ENCODE data around the gene PPP1CA. TPM values are rescaled to one million over a fixed set of nuclear protein-coding genes. Genes with fewer than 3 reads are reported as not detected.

PPP1CA gene
- total RNA-seq, 1 donor, result 169 TPM

GRCh38 chr11:67423891-67424613 lies 22.4 kb upstream of the PPP1CA start:
- Histone ChIP-seq H3K27ac (ENCODE audit: low read depth, low read length) (no peak overlapping the region), H3K4me1 (ENCODE audit: insufficient read depth, low read length) (peaks cover 7% of the 10 kb centered on the region), H3K79me2 (ENCODE audit: insufficient read depth, low read length) (peaks cover 8% of the 10 kb centered on the region), H3K4me2 (ENCODE audit: insufficient read depth, low read length) (no peak overlapping the region), H4K20me1 (ENCODE audit: insufficient read depth, low read length) (no peaks in the 10 kb centered on the region), H3K36me3 (ENCODE audit: insufficient read depth, low read length) (no peaks in the 10 kb centered on the region), H2AFZ (ENCODE audit: low read length) (no peak overlapping the region), H3K27me3 (ENCODE audit: insufficient read depth, low read length) (no peaks in the 10 kb centered on the region), H3K9me3 (ENCODE audit: low read depth, low read length) (no peaks in the 10 kb centered on the region), H3K4me3 (ENCODE audit: insufficient read depth, low read length) (no peak overlapping the region)
- no peak for DNase-seq (ENCODE audit: insufficient read length, low spot score, missing footprints)
- TF ChIP-seq CTCF (IDR thresholded peaks at IDR 0.05; ENCODE audit: extremely low read depth, low read depth, low read length), result no peak

- H2AFZ ChIP-seq (ENCODE audit: low read length), result no peak overlapping the region
- H3K27me3 ChIP-seq (ENCODE audit: insufficient read depth, low read length), result no peaks in the 10 kb centered on the region
- peaks cover 2% of the 10 kb centered on the region for H3K79me2 ChIP-seq (ENCODE audit: insufficient read depth, low read length)
- no peak for TF ChIP-seq CTCF (IDR thresholded peaks at IDR 0.05; ENCODE audit: extremely low read depth, low read depth, low read length)
- H3K4me3 ChIP-seq (ENCODE audit: insufficient read depth, low read length), result no peak overlapping the region
- no peaks in the 10 kb centered on the region for H4K20me1 ChIP-seq (ENCODE audit: insufficient read depth, low read length)
- H3K27ac ChIP-seq (ENCODE audit: low read depth, low read length), result no peak overlapping the region
- no peaks in the 10 kb centered on the region for H3K36me3 ChIP-seq (ENCODE audit: insufficient read depth, low read length)
- DNase-seq (ENCODE audit: insufficient read length, low spot score, missing footprints), result no peak
- no peak overlapping the region for H3K4me2 ChIP-seq (ENCODE audit: insufficient read depth, low read length)
- H3K9me3 ChIP-seq (ENCODE audit: low read depth, low read length), result no peaks in the 10 kb centered on the region
- peaks cover 4% of the 10 kb centered on the region for H3K4me1 ChIP-seq (ENCODE audit: insufficient read depth, low read length)
Measured at GRCh38 chr11:67423466-67423865, 21.8 kb upstream of the PPP1CA start.

- H4K20me1 ChIP-seq (ENCODE audit: insufficient read depth, low read length), result no peaks in the 10 kb centered on the region
- H3K4me1 ChIP-seq (ENCODE audit: insufficient read depth, low read length), result peaks cover 4% of the 10 kb centered on the region
- H3K27me3 ChIP-seq (ENCODE audit: insufficient read depth, low read length), result no peaks in the 10 kb centered on the region
- H3K4me3 ChIP-seq (ENCODE audit: insufficient read depth, low read length), result no peak overlapping the region
- H3K79me2 ChIP-seq (ENCODE audit: insufficient read depth, low read length), result no peaks in the 10 kb centered on the region
- H2AFZ ChIP-seq (ENCODE audit: low read length), result no peak overlapping the region
- no peak for TF ChIP-seq CTCF (IDR thresholded peaks at IDR 0.05; ENCODE audit: extremely low read depth, low read depth, low read length)
- no peaks in the 10 kb centered on the region for H3K36me3 ChIP-seq (ENCODE audit: insufficient read depth, low read length)
- no peak overlapping the region for H3K27ac ChIP-seq (ENCODE audit: low read depth, low read length)
- DNase-seq (ENCODE audit: insufficient read length, low spot score, missing footprints), result no peak
- no peaks in the 10 kb centered on the region for H3K9me3 ChIP-seq (ENCODE audit: low read depth, low read length)
- no peak overlapping the region for H3K4me2 ChIP-seq (ENCODE audit: insufficient read depth, low read length)
Measured at GRCh38 chr11:67422891-67423290, 21.2 kb upstream of the PPP1CA start.

- Histone ChIP-seq H2AFZ (ENCODE audit: low read length) (peak overlapping the region; percentile 41), H3K36me3 (ENCODE audit: insufficient read depth, low read length) (no peaks in the 10 kb centered on the region), H3K27me3 (ENCODE audit: insufficient read depth, low read length) (no peaks in the 10 kb centered on the region), H3K27ac (ENCODE audit: low read depth, low read length) (no peak overlapping the region), H3K4me2 (ENCODE audit: insufficient read depth, low read length) (peak overlapping the region; percentile 69), H3K4me1 (ENCODE audit: insufficient read depth, low read length) (peaks cover 3% of the 10 kb centered on the region), H3K4me3 (ENCODE audit: insufficient read depth, low read length) (peak overlapping the region; percentile 75), H3K79me2 (ENCODE audit: insufficient read depth, low read length) (no peaks in the 10 kb centered on the region), H4K20me1 (ENCODE audit: insufficient read depth, low read length) (peaks cover 5% of the 10 kb centered on the region), H3K9me3 (ENCODE audit: low read depth, low read length) (no peaks in the 10 kb centered on the region)
- TF ChIP-seq CTCF (IDR thresholded peaks at IDR 0.05; ENCODE audit: extremely low read depth, low read depth, low read length), result no peak
- DNase-seq (ENCODE audit: insufficient read length, low spot score, missing footprints), result no peak
Measured at GRCh38 chr11:67421430-67422031, 19.9 kb upstream of the PPP1CA start.
